GM19193 (cell line): Measurements from ENCODE around the gene DCLK3.

Source experiments
- POLR2A ChIP-seq: IDR thresholded peaks from 4 replicates; pipeline ENCODE4 v1.6.1; 2011; ENCODE audit not compliant: insufficient read depth, insufficient read length; ENCODE audit errors: extremely low read depth

DCLK3 gene

GRCh38 chr3:36786921-36787890, 22.9 kb upstream of the DCLK3 start:
- TF ChIP-seq POLR2A: no peak

GRCh38 chr3:36784138-36784635, 19.8 kb upstream of the DCLK3 start:
- no peak for TF ChIP-seq POLR2A

GRCh38 chr3:36777424-36778218, 13.3 kb upstream of the DCLK3 start:
- TF ChIP-seq POLR2A: no peak

GRCh38 chr3:36776436-36776835, 12.1 kb upstream of the DCLK3 start:
- no peak for TF ChIP-seq POLR2A

GRCh38 chr3:36774052-36774451, 9.7 kb upstream of the DCLK3 start:
- TF ChIP-seq POLR2A: no peak

GRCh38 chr3:36771931-36772330, 7.6 kb upstream of the DCLK3 start:
- TF ChIP-seq POLR2A: no peak

DNA sequence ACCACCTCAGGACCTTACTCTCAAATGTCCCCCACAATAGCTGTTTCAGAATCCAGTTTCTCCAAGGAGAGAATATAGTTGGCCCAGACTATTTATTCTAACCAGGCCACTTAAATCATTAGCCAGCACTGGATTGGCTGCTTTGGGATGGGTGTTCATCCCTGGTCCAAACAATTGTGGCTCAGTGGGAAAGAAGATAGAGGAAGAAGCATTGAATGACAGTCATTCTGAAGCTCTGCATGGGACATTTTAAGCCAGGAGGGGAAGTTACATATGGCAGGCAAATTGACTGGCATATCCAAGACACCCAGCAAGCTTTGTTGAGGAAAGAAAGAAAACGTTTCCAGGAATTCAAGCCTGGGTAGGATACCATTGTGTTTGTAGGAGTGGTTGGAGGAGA, 5.6 kb upstream of the DCLK3 start:
- no peak for TF ChIP-seq POLR2A

DNA sequence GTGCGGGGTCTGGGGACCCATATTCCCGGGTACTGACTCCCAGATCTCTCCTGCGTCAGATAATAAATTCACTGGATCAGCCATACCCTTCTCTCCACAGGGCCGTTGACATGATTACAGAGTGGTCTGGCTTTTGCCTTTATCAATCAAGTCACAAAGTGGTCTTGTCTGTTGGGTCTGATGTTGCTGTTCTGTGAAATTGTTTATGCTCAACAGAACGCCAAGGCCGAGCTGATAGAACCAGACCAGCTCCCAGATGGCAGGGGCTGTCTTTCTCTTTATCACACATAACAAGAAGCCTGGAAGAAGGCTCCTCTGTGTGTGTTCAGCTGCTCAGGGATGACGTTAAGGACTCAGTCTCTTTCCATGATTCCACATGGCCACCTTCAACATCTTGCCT, 751 bp upstream of the DCLK3 start:
- TF ChIP-seq POLR2A: no peak

- TF ChIP-seq POLR2A: no peak
Observed at GRCh38 chr3:36764704-36765038, 318 bp upstream of the DCLK3 start.

DNA sequence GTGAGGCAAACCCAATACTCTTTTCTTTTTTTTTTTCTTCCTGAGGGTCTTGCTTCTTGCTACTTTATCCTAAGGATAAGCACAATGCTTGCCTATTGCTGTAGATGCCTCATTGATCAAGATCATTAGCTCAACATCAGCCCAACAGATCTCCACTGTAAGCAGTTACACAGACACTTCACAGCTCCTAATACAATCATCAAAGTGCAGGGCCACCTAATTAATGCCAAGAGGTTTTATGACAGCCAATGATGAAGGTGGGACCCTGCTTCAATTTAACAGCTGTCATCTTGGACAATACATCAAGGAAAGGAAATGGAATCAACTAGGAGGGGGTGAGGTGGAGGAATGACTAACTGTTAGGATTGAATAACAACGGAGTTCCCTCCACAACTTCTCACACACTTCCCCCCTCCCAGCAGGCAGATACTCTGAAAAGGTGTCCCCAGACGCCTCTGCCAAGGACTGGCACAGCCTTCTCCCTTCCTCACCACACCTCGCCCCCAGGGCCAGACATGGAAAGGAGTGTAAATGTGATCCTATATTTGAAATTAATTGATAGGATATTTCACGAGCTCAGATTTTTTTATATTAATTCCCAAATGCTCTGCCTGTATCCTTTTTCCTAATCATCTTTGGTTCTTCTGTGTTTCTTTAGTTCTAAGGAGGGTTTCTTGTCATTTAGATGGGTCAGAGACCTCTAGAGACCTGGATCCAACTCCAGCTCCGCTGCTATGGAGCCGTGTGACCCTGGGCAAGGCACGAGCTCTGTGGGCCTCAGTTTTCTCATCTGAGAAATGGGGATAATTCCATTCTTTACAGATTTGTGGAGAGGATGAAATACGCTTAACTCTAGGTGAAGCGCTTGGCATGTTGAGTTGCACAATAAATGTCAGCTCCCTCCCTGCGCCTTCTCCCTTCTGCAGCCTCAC, 1.2 kb downstream of the DCLK3 start:
- TF ChIP-seq POLR2A: no peak

GRCh38 chr3:36761779-36762178, 2.6 kb downstream of the DCLK3 start:
- no peak for TF ChIP-seq POLR2A

- no peak for TF ChIP-seq POLR2A
Observed at GRCh38 chr3:36756269-36756668, 8.1 kb downstream of the DCLK3 start.

DNA sequence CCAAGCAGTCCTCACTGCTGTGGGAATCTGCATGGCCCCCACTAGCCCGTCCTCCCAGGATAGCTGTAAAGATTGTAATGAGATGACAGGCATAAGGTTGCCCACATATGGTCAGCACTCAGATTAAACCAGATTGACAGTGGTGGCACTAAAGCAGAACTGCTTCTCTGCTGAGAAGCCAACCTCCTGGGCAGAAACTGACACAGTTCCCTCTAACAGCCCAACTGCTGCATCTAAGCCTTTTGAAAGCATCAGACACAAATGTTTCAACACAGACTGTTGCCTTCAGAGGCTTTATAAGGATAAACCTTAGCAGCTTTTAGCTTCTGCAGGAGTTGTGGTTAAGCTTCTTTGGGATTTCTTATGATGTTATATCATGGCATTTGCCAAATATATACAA, 13.0 kb downstream of the DCLK3 start:
- TF ChIP-seq POLR2A: no peak

DNA sequence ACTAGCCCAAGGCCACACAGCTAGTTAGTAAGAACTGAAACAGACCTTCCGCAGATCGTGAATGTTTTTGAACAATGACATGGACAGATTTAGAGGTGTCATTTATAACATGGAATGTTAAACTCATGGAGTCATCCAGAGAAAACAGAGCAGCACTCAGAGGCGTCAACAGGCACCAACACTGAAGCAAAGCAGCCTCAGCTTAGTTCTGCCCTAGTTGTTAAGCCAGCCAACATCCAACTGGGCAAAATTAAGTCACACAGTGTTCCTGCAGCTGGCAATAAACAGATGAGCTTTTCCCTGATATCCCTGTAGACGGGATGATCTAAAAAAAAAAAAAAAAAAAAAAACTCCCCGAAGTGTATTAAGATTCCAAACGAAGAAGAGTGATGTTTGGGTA, 13.6 kb downstream of the DCLK3 start:
- TF ChIP-seq POLR2A: no peak

DNA sequence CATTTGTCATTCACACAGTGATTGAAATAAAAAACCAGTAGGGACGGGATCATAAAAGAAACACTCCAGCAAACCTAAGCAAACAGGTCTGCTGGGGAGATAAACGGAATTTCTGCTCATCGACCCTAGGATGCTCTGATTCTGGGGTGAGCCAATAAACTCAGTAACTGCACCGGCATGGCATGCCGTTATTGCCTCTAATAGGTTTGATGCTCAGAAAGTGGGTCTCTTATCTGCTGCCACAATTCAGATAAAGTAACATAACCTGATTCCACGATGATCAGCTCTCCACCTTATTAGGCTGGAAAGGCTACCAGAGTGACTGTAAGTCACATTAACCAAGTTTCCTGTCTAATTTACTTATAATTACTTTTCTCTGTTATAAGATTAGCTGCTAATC, 19.6 kb downstream of the DCLK3 start:
- no peak for TF ChIP-seq POLR2A
